ENCODE results near the gene PKM.

DNA sequence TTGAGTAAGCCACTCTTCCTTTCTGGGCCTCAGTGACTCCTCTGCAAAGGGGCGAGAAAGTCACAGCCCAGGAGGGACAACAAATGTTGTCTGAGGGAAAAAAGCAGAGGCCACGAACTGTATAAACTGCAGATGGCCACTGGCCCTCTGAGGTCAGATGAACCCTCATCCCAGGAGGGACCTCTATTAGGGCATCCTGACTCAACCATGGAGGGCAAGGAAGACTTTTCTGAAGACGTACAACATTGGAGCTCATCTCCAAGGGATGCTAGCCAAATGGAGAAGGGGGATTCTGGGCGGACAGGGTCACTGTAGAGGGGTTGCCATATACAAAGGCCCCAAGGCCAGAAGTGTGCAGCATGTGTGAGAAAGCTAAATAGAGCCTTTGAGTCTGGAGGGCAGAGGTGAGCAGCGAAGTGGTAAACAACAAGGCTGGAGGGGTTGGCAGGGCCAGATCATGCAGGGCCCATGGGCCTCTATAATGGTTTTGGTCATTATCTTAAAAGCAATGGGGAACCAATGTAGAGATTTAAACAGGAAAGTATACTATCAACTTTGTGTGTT, 50.1 kb downstream of the PKM start:
- no peak for TF ChIP-seq YY1 (IDR thresholded peaks at IDR 0.05)
- TF ChIP-seq HNF4A (conservative IDR thresholded peaks at IDR 0.05): no peak
- TF ChIP-seq CTCF (IDR thresholded peaks at IDR 0.05; ENCODE audit: low read depth, low read length, missing input control): no peak
